A549 (cell line): ENCODE data around the gene GPR35.

Experiments
- EP300 ChIP-seq, 2 experiments: fragments of >200 bp; sonication (Bioruptor Twin); formaldehyde crosslinking; IDR thresholded peaks; 2 replicates in 1 of 2; 3 replicates in 1 of 2; pipeline ENCODE4 v1.6.1; 2016 to 2017
- MAFK ChIP-seq: fragments of 450-650 bp; IDR thresholded peaks from 2 replicates; pipeline ENCODE4 v1.6.1; 2014; ENCODE audit not compliant: partially characterized antibody
- POLR2A ChIP-seq: IDR thresholded peaks from 2 replicates; pipeline ENCODE4 v1.6.1; 2012; ENCODE audit warnings: mild to moderate bottlenecking, low read length

- no peak for TF ChIP-seq EP300 (IDR thresholded peaks at IDR 0.05)
- TF ChIP-seq POLR2A: no peak
- TF ChIP-seq MAFK: no peak
Measured at GRCh38 chr2:240664622-240665021, 39.3 kb downstream of the GPR35 start.
